Measurements from ENCODE around the gene KRT86.

GRCh38 chr12:52252728-52253343 is 21.6 kb upstream of the KRT86 start:
- no peak for TF ChIP-seq CTCF (IDR thresholded peaks at IDR 0.05; ENCODE audit: insufficient read depth, low read length, poor library complexity, severe bottlenecking)
- no peak for TF ChIP-seq EZH2phosphoT487 (conservative IDR thresholded peaks at IDR 0.05; ENCODE audit: low read length)

All from SU-DHL-6 (cell line).